ENCODE data around the gene AVPR1A. TPM values are rescaled to one million over a fixed set of nuclear protein-coding genes. Genes with fewer than 3 reads are reported as not detected.
"Not testable (repeated sequence)": the region's sequence is repeated elsewhere in the genome, so short reads cannot be mapped to it uniquely, and the experiment has no call there.

The AVPR1A gene
- total RNA-seq, 1 experiment from 2014 or later = 0.10 TPM

GRCh38 chr12:63179224-63179623 is 28.2 kb upstream of the AVPR1A start:
- ATAC-seq = no peak
- Histone ChIP-seq H3K36me3 (ENCODE audit: control insufficient read depth, insufficient read depth, low read length) (no peaks in the 10 kb centered on the region), H3K27me3 (ENCODE audit: control insufficient read depth, insufficient read depth, low read length) (no peaks in the 10 kb centered on the region), H3K9me3 (ENCODE audit: control insufficient read depth, insufficient read depth, low read depth, low read length) (no peaks in the 10 kb centered on the region), H3K27ac (ENCODE audit: low read length) (no peak overlapping the region), H3K4me1 (ENCODE audit: control insufficient read depth, insufficient read depth, low read length) (no peaks in the 10 kb centered on the region), H3K4me3 (ENCODE audit: low read depth in 2 of 2, low read length in 2 of 2) (no peak overlapping the region)
- in situ Hi-C loops (cut with HindIII; ENCODE audit: low pct_unique_long_range_greater_than_20kb, low sequenced_read_pairs) = no loop called here
- no TSS peak for BruUV-seq (replicated peaks)
- intact Hi-C loops (cut with micrococcal nuclease; ENCODE audit: unreplicated experiment) = no loop called here
- TF ChIP-seq TCF7L2 (IDR thresholded peaks at IDR 0.05; ENCODE audit: low read depth, low read length) (no peak), POLR2AphosphoS5 (IDR thresholded peaks at IDR 0.05; ENCODE audit: low read depth, low read length) (no peak), SIN3A (IDR thresholded peaks at IDR 0.05; ENCODE audit: borderline replicate concordance, insufficient read depth, low read depth, low read length) (no peak)
- TF ChIP-seq, protein P1, sequence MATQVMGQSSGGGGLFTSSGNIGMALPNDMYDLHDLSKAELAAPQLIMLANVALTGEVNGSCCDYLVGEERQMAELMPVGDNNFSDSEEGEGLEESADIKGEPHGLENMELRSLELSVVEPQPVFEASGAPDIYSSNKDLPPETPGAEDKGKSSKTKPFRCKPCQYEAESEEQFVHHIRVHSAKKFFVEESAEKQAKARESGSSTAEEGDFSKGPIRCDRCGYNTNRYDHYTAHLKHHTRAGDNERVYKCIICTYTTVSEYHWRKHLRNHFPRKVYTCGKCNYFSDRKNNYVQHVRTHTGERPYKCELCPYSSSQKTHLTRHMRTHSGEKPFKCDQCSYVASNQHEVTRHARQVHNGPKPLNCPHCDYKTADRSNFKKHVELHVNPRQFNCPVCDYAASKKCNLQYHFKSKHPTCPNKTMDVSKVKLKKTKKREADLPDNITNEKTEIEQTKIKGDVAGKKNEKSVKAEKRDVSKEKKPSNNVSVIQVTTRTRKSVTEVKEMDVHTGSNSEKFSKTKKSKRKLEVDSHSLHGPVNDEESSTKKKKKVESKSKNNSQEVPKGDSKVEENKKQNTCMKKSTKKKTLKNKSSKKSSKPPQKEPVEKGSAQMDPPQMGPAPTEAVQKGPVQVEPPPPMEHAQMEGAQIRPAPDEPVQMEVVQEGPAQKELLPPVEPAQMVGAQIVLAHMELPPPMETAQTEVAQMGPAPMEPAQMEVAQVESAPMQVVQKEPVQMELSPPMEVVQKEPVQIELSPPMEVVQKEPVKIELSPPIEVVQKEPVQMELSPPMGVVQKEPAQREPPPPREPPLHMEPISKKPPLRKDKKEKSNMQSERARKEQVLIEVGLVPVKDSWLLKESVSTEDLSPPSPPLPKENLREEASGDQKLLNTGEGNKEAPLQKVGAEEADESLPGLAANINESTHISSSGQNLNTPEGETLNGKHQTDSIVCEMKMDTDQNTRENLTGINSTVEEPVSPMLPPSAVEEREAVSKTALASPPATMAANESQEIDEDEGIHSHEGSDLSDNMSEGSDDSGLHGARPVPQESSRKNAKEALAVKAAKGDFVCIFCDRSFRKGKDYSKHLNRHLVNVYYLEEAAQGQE (IDR thresholded peaks at IDR 0.05; ENCODE audit: insufficient read depth in 1 of 2, low read depth in 2 of 2, low read length in 1 of 2) = no peak
- TF ChIP-seq, protein P2, sequence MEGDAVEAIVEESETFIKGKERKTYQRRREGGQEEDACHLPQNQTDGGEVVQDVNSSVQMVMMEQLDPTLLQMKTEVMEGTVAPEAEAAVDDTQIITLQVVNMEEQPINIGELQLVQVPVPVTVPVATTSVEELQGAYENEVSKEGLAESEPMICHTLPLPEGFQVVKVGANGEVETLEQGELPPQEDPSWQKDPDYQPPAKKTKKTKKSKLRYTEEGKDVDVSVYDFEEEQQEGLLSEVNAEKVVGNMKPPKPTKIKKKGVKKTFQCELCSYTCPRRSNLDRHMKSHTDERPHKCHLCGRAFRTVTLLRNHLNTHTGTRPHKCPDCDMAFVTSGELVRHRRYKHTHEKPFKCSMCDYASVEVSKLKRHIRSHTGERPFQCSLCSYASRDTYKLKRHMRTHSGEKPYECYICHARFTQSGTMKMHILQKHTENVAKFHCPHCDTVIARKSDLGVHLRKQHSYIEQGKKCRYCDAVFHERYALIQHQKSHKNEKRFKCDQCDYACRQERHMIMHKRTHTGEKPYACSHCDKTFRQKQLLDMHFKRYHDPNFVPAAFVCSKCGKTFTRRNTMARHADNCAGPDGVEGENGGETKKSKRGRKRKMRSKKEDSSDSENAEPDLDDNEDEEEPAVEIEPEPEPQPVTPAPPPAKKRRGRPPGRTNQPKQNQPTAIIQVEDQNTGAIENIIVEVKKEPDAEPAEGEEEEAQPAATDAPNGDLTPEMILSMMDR (IDR thresholded peaks at IDR 0.05) = no peak
- ChIA-PET POLR2A (no interaction called here), CTCF (no interaction called here)
- no peak for DNase-seq (ENCODE audit: low read depth, low spot score)

GRCh38 chr12:63170321-63170720 is 19.3 kb upstream of the AVPR1A start:
- no peaks in the 10 kb centered on the region for H3K9me3 ChIP-seq (ENCODE audit: control insufficient read depth, insufficient read depth, low read depth, low read length)
- TF ChIP-seq SIN3A (IDR thresholded peaks at IDR 0.05; ENCODE audit: borderline replicate concordance, insufficient read depth, low read depth, low read length) (no peak), TCF7L2 (IDR thresholded peaks at IDR 0.05; ENCODE audit: low read depth, low read length) (no peak)
- BruUV-seq (replicated peaks) = no TSS peak
- peaks cover 4% of the 10 kb centered on the region; the same call in 1 of the 2 replicates for H3K27me3 ChIP-seq (ENCODE audit: control insufficient read depth, insufficient read depth, low read length)
- no peak overlapping the region for H3K4me3 ChIP-seq (ENCODE audit: low read depth in 2 of 2, low read length in 2 of 2)
- in situ Hi-C loops (cut with HindIII; ENCODE audit: low pct_unique_long_range_greater_than_20kb, low sequenced_read_pairs) (no loop called here), intact Hi-C loops (cut with micrococcal nuclease; ENCODE audit: unreplicated experiment) (no loop called here)
- H3K27ac ChIP-seq (ENCODE audit: low read length) = no peak overlapping the region
- CTCF ChIA-PET = interaction anchor here (1.0 kb wide), 1 partner anchor 18 kb away, joined by 3 read pairs; no protein-coding TSS in a partner anchor
- no peaks in the 10 kb centered on the region for H3K4me1 ChIP-seq (ENCODE audit: control insufficient read depth, insufficient read depth, low read length)
- POLR2A ChIA-PET = no interaction called here
- H3K36me3 ChIP-seq (ENCODE audit: control insufficient read depth, insufficient read depth, low read length) = no peaks in the 10 kb centered on the region
- no peak for ATAC-seq
- no peak for DNase-seq (ENCODE audit: low read depth, low spot score)

DNA sequence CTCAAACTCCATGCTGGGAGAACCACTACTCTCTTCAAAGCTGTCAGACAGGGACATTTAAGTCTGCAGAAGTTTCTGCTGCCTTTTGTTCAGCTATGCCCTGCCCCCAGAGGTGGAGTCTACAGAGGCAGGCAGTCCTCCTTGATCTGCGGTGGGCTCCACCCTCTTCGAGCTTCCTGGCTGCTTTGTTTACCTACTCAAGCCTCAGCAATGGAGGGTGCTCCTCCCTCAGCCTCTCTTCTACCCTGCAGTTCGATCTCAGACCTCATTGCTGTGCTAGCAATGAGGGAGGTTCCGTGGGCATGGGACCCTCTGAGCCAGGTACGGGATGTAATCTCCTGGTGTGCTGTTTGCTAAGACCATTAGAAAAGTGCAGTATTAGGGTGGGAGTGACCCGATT is 16.7 kb upstream of the AVPR1A start:
- H3K27me3 ChIP-seq (ENCODE audit: control insufficient read depth, insufficient read depth, low read length); H3K4me1 ChIP-seq (ENCODE audit: control insufficient read depth, insufficient read depth, low read length); H3K9me3 ChIP-seq (ENCODE audit: control insufficient read depth, insufficient read depth, low read depth, low read length); CTCF ChIA-PET; H3K4me3 ChIP-seq (ENCODE audit: low read depth in 2 of 2, low read length in 2 of 2); DNase-seq (ENCODE audit: low read depth, low spot score); H3K27ac ChIP-seq (ENCODE audit: low read length); in situ Hi-C loops (cut with HindIII; ENCODE audit: low pct_unique_long_range_greater_than_20kb, low sequenced_read_pairs); intact Hi-C loops (cut with micrococcal nuclease; ENCODE audit: unreplicated experiment); POLR2A ChIA-PET; ATAC-seq; H3K36me3 ChIP-seq (ENCODE audit: control insufficient read depth, insufficient read depth, low read length); BruUV-seq (replicated peaks): not testable (repeated sequence)
